ENCODE measurements around the gene HCN2. TPM values are rescaled to one million over a fixed set of nuclear protein-coding genes. Genes with fewer than 3 reads are reported as not detected.

Gene HCN2
- total RNA-seq, 2 experiments from 2014 or later = 0.06 to 1.0 TPM

GRCh38 chr19:656751-657559 is 67.3 kb downstream of the HCN2 start:
- Histone ChIP-seq H2AFZ (ENCODE audit: low read length) (no peak overlapping the region), H3K4me2 (ENCODE audit: low read length) (no peak overlapping the region), H3K27ac (ENCODE audit: low read depth, low read length, poor library complexity, severe bottlenecking) (no peak overlapping the region), H3K4me3 (ENCODE audit: low read depth, low read length, poor library complexity, severe bottlenecking) (no peak overlapping the region), H3K36me3 (ENCODE audit: insufficient read depth, low read length) (peaks cover 92% of the 10 kb centered on the region), H4K20me1 (ENCODE audit: insufficient read depth, low read length) (peaks cover 18% of the 10 kb centered on the region), H3K9me3 (ENCODE audit: low read length) (no peaks in the 10 kb centered on the region), H3K79me2 (ENCODE audit: insufficient read depth, low read depth, low read length) (peaks cover 97% of the 10 kb centered on the region), H3K4me1 (ENCODE audit: insufficient read depth, low read length, poor library complexity, severe bottlenecking) (peaks cover 25% of the 10 kb centered on the region), H3K9me2 (ENCODE audit: insufficient read depth, low read length) (no peaks in the 10 kb centered on the region)
- POLR2A ChIA-PET = no interaction called here
- no peak for DNase-seq (ENCODE audit: low spot score)
- CTCF ChIA-PET (ENCODE audit: unreplicated experiment) = no interaction called here
- intact Hi-C loops (cut with micrococcal nuclease; ENCODE audit: unreplicated experiment) = no loop called here
- BruUV-seq (replicated peaks) = no TSS peak
- no peak for TF ChIP-seq EZH2phosphoT487 (IDR thresholded peaks at IDR 0.05; ENCODE audit: borderline replicate concordance, low read depth, low read length)
- TF ChIP-seq, protein P1, sequence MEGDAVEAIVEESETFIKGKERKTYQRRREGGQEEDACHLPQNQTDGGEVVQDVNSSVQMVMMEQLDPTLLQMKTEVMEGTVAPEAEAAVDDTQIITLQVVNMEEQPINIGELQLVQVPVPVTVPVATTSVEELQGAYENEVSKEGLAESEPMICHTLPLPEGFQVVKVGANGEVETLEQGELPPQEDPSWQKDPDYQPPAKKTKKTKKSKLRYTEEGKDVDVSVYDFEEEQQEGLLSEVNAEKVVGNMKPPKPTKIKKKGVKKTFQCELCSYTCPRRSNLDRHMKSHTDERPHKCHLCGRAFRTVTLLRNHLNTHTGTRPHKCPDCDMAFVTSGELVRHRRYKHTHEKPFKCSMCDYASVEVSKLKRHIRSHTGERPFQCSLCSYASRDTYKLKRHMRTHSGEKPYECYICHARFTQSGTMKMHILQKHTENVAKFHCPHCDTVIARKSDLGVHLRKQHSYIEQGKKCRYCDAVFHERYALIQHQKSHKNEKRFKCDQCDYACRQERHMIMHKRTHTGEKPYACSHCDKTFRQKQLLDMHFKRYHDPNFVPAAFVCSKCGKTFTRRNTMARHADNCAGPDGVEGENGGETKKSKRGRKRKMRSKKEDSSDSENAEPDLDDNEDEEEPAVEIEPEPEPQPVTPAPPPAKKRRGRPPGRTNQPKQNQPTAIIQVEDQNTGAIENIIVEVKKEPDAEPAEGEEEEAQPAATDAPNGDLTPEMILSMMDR (conservative IDR thresholded peaks at IDR 0.05; ENCODE audit: low read length) = no peak

GRCh38 chr19:657611-658010 is 67.9 kb downstream of the HCN2 start:
- Histone ChIP-seq H3K9me2 (ENCODE audit: insufficient read depth, low read length) (no peaks in the 10 kb centered on the region), H2AFZ (ENCODE audit: low read length) (no peak overlapping the region), H3K9me3 (ENCODE audit: low read length) (no peaks in the 10 kb centered on the region), H3K36me3 (ENCODE audit: insufficient read depth, low read length) (peaks cover 89% of the 10 kb centered on the region), H3K4me2 (ENCODE audit: low read length) (no peak overlapping the region), H3K4me3 (ENCODE audit: low read depth, low read length, poor library complexity, severe bottlenecking) (no peak overlapping the region), H3K4me1 (ENCODE audit: insufficient read depth, low read length, poor library complexity, severe bottlenecking) (peaks cover 25% of the 10 kb centered on the region), H3K79me2 (ENCODE audit: insufficient read depth, low read depth, low read length) (peaks cover 100% of the 10 kb centered on the region), H3K27ac (ENCODE audit: low read depth, low read length, poor library complexity, severe bottlenecking) (no peak overlapping the region), H4K20me1 (ENCODE audit: insufficient read depth, low read length) (peaks cover 19% of the 10 kb centered on the region)
- no peak for DNase-seq (ENCODE audit: low spot score)
- no TSS peak for BruUV-seq (replicated peaks)
- no peak for TF ChIP-seq EZH2phosphoT487 (IDR thresholded peaks at IDR 0.05; ENCODE audit: borderline replicate concordance, low read depth, low read length)
- TF ChIP-seq, protein P1 (conservative IDR thresholded peaks at IDR 0.05; ENCODE audit: low read length) = no peak
- POLR2A ChIA-PET = no interaction called here
- CTCF ChIA-PET (ENCODE audit: unreplicated experiment) = no interaction called here
- intact Hi-C loops (cut with micrococcal nuclease; ENCODE audit: unreplicated experiment) = no loop called here

All from OCI-LY7 (cell line).